ENCODE data around the gene ZSWIM9.

The ZSWIM9 gene

GRCh38 chr19:48169939-48170803 is at the start of gene ZSWIM9, which contains the start of gene LIG1:
ZSWIM9 (plus strand) TSS chr19:48170680; CDS start chr19:48171803, 1,123 bp downstream.
LIG1 (minus strand) TSS chr19:48170344; CDS start chr19:48165566, 4,778 bp downstream.
- DNase-seq (ENCODE audit: low read depth): peak; percentile 90

DNA sequence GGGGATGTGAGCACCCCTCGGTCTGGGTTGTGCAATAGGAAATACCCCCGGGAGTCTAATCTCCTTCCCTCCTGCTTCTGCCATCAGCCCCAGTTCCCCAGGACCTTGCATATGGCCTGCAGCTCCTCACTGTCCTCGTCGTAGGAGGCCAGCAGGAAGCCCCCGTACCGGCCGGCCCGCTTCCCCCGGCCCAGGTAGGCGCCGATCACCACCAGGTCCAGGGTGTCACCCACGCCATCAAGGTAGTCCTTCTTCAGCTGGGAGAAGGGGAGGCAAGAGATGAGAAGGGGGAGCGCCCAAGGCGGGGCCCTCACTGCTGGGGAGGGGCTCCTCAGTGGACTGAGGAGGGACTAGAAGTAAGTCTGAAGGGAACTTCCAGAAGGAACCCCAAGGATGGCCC is 49.4 kb upstream of the ZSWIM9 start:
- no peak for DNase-seq (ENCODE audit: low read depth)

DNA sequence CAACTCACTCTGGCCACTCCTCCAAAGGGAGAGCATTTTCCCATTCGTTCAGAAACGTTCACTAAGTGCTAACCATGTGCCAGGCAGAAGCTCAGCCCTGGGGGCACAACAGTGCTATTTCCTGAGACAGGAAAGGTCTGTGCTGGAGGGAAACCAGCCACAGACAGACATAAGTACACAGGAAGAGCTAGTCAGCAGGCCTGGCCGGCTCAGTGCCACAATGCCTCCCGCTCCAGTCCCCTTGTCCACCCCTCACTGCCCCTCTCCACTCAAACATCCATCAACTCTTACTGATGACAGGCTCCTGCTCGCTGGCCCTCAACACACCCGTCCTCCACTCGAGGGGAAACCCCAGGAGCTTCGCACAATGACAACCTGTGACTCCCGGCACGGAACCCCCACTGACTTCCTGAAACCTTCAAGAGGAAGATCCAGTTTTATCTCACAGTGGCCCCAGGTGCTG is 48.5 kb upstream of the ZSWIM9 start:
- DNase-seq (ENCODE audit: low read depth): no peak

- DNase-seq (ENCODE audit: low read depth): no peak
Measured at GRCh38 chr19:48122421-48122820, 48.1 kb upstream of the ZSWIM9 start.

- no peak for DNase-seq (ENCODE audit: low read depth)
Measured at GRCh38 chr19:48123907-48124651, 46.4 kb upstream of the ZSWIM9 start.

DNA sequence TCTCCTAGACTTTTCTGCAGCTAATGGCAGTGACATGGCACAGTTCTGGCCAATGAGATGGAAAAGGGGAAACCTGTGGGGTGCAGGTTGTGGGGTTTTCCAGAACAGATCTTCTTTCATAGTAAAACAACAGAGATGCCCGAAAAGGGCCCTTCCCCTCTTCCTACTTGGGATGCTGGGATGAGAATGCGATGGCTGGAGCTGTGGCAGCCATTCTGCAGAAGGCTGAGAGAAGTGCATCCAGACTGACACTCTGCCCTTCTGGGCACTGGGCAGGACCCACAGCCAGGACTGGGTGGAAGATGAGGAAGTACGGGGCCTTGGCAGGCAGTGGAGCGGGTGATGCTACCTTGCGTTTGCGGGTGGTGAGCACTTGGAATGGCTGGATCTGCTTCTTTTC is 42.9 kb upstream of the ZSWIM9 start:
- no peak for DNase-seq (ENCODE audit: low read depth)

GRCh38 chr19:48133094-48133493 is 37.4 kb upstream of the ZSWIM9 start:
- no peak for DNase-seq (ENCODE audit: low read depth)

GRCh38 chr19:48135411-48135810 is 35.1 kb upstream of the ZSWIM9 start:
- no peak for DNase-seq (ENCODE audit: low read depth)

DNA sequence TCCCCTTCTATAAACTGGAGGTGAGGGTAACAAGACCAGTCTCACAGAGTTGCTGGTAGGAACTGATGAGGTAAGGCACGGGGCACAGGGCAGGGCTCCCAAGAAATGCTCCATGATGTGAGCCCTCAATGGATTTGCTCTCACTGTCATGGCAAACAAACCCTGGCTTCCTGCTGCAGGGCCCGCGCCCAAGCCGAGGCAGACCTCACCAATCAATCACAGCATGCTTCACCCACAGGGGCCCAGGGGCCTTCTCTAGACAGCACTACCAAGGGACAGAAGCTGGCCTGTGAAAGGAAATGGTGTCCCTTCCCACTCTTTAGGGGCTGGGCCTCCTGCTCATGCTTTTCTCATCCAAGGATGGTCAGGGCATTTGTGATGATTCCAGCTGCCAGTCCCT is 33.9 kb upstream of the ZSWIM9 start:
- DNase-seq (ENCODE audit: low read depth): no peak

- DNase-seq (ENCODE audit: low read depth): no peak
Measured at GRCh38 chr19:48137411-48137810, 33.1 kb upstream of the ZSWIM9 start.

DNA sequence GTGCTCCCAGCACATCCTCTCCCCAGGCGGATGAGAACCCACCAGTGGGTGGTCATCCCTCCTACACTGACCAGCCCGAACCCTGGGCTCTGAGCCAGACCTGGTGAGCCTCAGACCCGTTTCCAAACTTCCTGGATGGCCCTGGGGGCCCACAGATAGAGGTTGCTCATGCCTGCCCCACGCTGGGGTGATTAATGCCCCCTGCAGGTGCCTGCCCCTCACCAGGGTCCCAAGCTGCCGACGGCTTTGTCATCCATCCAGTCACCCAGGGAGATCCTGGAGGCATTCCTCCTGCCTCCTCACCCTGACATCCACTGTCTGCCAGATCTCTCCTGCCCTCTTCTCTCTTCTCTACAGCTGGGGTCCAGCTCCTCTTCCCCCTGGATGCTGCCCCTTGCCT is 31.4 kb upstream of the ZSWIM9 start:
- DNase-seq (ENCODE audit: low read depth): no peak

GRCh38 chr19:48147597-48148175 is 22.8 kb upstream of the ZSWIM9 start:
- DNase-seq (ENCODE audit: low read depth): no peak

DNA sequence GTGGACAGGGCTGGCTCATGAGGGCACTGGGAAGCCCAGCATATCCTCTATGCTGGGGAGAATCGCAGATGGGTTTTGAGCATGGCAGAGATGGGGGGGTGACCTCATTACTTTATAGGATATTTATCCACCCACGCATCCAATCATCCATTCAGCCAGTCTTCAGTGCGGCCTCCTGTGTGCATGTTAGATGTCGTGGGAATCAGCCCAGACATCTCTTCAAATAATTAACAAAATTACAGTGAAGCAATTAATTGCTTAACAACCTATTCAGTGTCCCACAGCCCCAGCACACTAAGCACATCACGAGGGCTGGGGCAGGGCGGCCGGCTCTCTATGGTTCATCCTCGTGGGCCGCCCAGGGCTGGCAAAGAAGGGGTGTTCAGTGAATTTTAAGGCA is 21.9 kb upstream of the ZSWIM9 start:
- DNase-seq (ENCODE audit: low read depth): no peak

DNA sequence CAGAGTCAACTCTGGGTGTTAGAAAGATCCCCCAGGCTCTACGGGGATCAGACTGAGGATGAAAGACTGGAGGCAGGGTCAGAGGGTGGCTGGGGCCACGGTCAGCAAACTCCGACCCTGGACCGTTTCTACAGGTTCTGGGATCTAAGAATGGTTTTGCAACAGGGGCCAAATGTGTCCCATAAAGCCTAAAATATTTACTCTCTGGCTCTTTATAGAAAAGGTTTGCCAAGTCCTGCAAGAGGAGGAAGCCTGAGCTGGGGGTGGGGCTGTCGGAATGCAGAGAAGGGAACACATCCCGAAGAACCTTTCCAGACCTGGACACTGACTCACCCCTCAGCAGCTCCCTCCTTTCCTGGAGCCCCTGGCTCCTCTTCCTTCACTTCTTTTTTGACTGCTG is 21.1 kb upstream of the ZSWIM9 start:
- DNase-seq (ENCODE audit: low read depth): no peak

DNA sequence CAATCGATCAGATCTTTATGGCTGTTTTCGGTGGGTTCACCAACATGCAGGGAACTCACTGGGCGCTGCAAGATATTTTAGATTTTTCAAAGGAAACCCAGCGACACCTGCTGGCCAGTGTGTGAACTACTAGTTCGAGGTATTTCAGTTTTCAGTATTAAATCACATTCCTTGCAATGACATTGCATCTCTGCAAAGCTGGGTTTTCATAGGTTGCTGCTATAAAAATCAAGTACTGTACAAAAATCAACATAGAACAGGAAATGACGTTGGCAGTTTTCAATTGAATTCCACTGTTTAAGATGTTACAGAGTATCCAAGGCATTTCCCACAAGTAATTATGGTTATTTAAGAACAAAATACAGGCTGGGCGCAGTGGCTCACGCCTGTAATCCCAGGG is 17.9 kb upstream of the ZSWIM9 start:
- peak; percentile 46 for DNase-seq (ENCODE audit: low read depth)

DNA sequence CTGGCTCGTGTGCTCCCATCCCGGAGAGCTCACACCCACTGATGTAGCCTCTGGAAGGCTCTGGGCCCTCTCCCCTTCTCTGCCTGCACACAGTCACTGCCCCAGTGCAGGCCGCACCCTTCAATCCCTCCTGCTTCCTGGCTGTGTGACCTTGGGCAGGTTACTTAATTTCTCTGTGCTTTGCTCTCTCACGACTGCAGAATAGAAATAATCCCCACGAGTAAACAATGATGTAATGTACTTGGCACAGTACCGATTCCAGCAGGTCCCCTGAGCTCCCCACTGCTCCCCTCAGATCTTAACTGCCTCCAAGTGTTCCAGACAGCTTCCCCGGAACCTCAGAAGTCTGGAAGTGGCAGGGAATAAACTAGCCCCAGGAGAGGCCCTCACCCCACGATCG is 16.5 kb upstream of the ZSWIM9 start:
- no peak for DNase-seq (ENCODE audit: low read depth)

- DNase-seq (ENCODE audit: low read depth): no peak
Measured at GRCh38 chr19:48158210-48158790, 12.2 kb upstream of the ZSWIM9 start.

DNA sequence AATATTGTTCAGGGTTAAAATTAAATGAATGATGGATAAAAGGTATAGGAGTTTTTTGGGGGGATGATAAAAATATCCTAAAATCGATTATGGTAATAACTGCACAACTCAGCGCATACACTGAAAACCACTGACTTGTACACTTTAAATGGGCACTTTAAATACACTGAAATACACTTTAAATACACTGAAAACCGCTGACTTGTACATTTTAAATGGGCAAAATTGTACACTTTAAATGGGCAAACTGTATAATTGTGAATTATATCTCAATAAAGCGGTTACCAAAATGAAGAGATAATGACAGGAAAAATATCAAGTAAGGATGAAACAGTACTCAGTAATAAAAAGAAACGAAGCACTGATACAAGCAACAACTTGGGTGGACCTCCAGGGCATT is 1.8 kb upstream of the ZSWIM9 start:
- no peak for DNase-seq (ENCODE audit: low read depth)

DNA sequence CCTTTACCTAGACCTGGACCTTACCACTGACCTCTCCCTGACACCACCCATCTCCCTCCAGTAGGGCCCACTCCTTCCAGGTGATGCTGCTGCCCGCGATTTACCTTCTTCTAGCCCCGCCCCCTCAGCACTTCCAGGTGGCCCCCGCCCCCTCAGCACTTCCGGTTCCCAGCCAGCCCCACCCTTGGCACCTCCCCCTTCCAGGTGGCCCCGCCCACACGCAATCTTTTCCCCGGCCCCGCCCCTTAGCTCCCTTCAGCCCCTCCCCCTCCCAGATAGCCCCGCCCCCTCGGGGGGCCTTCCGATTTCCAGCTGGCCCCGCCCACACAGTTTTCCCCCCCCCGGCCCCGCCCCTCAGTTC is 922 bp upstream of the ZSWIM9 start:
- DNase-seq (ENCODE audit: low read depth): peak; percentile 17

- DNase-seq (ENCODE audit: low read depth): no peak
Measured at GRCh38 chr19:48170817-48171347, 402 bp downstream of the ZSWIM9 start.

GRCh38 chr19:48171710-48172109 is 1.2 kb downstream of the ZSWIM9 start:
- DNase-seq (ENCODE audit: low read depth): no peak

DNA sequence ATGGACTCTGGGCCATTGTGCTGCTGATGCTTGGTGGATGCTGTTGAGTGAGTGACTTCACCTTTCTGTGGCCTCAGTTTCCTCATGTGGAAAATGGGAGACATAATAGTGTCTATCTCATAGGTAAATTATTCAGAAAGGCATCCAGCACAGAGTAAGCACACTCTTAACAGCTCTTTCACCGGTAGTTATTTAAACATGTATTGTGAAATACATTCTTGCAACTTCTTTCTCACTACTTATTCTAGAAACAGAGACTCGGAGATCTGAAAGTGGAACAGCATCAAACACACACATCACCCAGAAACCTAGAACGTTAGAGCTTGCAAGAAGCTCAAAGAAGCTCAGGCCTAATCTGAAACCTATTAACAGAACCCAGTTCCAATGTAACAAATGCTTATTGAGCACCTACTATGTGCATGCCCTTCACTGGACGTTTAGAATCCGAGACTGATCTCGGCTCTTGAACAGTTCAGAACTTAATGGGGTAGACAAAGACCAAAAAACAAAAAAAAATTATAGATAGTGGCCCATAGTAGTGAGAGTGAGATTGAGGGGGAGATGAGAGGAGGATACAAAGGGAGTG is 4.1 kb downstream of the ZSWIM9 start:
- DNase-seq (ENCODE audit: low read depth): no peak
